Ovary (tissue), 9 donors: ENCODE data around the gene CD300LB. TPM values are rescaled to one million over a fixed set of nuclear protein-coding genes. Genes with fewer than 3 reads are reported as not detected.
A peak's percentile ranks its signal among the peaks of the same experiment; 100 is the strongest.

Experiments used
- DNase-seq, 5 donors: peaks; one replicate each; pipeline ENCODE4 v3.0.0-alpha.2; 2019 to 2020
- H3K27ac ChIP-seq, 2 donors: fragments of 200-600 bp; one replicate each; pipeline versions ENCODE4 v1.5.1 to v1.8.0; 2019 to 2022
- H3K27me3 ChIP-seq: fragments of 200-600 bp; one replicate; pipeline ENCODE4 v1.8.0; 2022
- H3K36me3 ChIP-seq: fragments of 200-600 bp; sonication (generic); one replicate; pipeline ENCODE4 v1.5.1; 2019
- H3K4me1 ChIP-seq: one replicate; pipeline ENCODE4 v1.8.1; 2013; ENCODE audit warnings: mild to moderate bottlenecking, moderate library complexity; ENCODE audit not compliant: insufficient read depth
- H3K4me3 ChIP-seq: fragments of 200-600 bp; sonication (generic); one replicate; pipeline ENCODE4 v1.5.1; 2017
- H3K9me3 ChIP-seq, 2 donors: fragments of 200-600 bp in 1 of 2; sonication (generic) in 1 of 2; one replicate each; pipeline versions ENCODE4 v1.5.1 to v1.8.1; 2013 to 2019; ENCODE audit warnings: mild to moderate bottlenecking in 1 of 2, moderate library complexity in 1 of 2
- EP300 ChIP-seq: sonication (generic); formaldehyde crosslinking; IDR thresholded peaks from one replicate; pipeline ENCODE4 v1.6.1; 2017; ENCODE audit warnings: antibody characterized with exemption
- POLR2A ChIP-seq: fragments of 450-650 bp; IDR thresholded peaks from one replicate; pipeline ENCODE4 v1.6.1; 2017; ENCODE audit warnings: antibody characterized with exemption, mild to moderate bottlenecking, moderate library complexity
- WGBS, 3 donors: extraction: QIAGEN DNeasy Blood & Tissue Kit in 1 of 3; methylation state at CpG; one replicate each; pipeline versions ENCODE4 v1.1.5 to v1.1.7; 2013 to 2017; 5-methylcytosine and 5-hydroxymethylcytosine counted together
- intact Hi-C, 4 donors: fragments of 100-400 bp; cut with DNase I; formaldehyde crosslinking; loops; one replicate each; pipeline versions ENCODE4 v1.11.0 to v1.15.1; 2022 to 2023
- polyA plus RNA-seq, 2 donors: library from polyadenylated mRNA; stranded (reverse); fragments of 200-250 nt in 1 of 2; fragments of 350-450 nt in 1 of 2; fragmentation: Illumina TruSeq in 1 of 2; extraction: RNeasy Lipid Tissue Mini Kit (QIAGEN cat#74804) in 1 of 2; gene quantifications; one replicate each; pipeline ENCODE4 v1.2.3, GENCODE V29; 2013 to 2014
- total RNA-seq, 7 donors: library from RNA; depleted of rRNA in 2 of 7; stranded (reverse); fragments of >200 nt in 2 of 7; fragmentation: NEBNext Ultra II Directional in 3 of 7; extraction: Animal tissue kit (Norgen Biotek cat#: 25700) in 3 of 7; gene quantifications; one replicate each; pipeline versions ENCODE4 v1.1.0 to v1.2.4, GENCODE V29; 2016 to 2023
- TF ChIP-seq, protein P1 (sequence below), 3 donors: fragments of 450-650 bp in 2 of 3; fragments of 200-600 bp in 1 of 3; IDR thresholded peaks; one replicate each; pipeline versions ENCODE4 v1.5.1 to v1.8.0; 2016 to 2022; ENCODE audit warnings: antibody characterized with exemption in 3 of 3, mild to moderate bottlenecking in 1 of 3
- donor health status: DM: no; HTN: no; CAD: no; lungs with moderate emphysema.
- donor health status: DM: no; HTN: no; CAD: no.
- donor health status: Bipolar disorder and iron deficiency.
- donor health status: DM: yes; HTN: yes; CAD: no.
- donor health status: DM: no; HTN: no; CAD: no.
- donor health status: DM: yes; HTN: yes; CAD: no.

CD300LB gene
- total and polyA plus RNA-seq, 9 donors = 0.11 to 0.69 (median 0.27) TPM; not detected in 2

DNA sequence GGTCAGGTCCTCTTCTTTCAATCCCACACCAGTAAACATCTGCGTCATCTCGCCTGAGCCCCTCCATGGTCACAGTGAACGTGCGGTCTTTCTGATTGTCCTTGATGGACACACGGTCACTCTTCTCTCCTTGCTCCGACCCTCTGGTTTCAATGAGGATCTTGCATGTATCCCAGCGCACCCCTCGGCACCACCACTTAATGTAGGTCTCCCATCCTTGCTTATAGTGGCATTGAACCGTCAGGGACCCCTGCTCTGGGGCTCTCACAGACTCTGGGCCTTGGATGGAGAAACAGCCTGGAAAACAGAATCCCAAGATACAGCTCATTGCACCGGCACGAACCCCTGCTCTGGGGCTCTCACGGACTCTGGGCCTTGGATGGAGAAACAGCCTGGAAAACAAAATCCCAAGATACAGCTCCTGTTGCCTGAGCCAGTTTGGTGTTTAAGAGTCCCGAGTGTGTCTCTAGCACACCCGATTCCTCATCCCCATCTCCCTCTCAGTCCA lies 5.4 kb downstream of the CD300LB start:
- Histone ChIP-seq H3K4me1 (no peaks in the 10 kb centered on the region), H3K27ac (no peak overlapping the region), H3K4me3 (no peak overlapping the region), H3K27me3 (no peaks in the 10 kb centered on the region), H3K9me3 (no peaks in the 10 kb centered on the region), H3K36me3 (no peaks in the 10 kb centered on the region)
- TF ChIP-seq EP300 (no peak), POLR2A (no peak)
- TF ChIP-seq, protein P1, sequence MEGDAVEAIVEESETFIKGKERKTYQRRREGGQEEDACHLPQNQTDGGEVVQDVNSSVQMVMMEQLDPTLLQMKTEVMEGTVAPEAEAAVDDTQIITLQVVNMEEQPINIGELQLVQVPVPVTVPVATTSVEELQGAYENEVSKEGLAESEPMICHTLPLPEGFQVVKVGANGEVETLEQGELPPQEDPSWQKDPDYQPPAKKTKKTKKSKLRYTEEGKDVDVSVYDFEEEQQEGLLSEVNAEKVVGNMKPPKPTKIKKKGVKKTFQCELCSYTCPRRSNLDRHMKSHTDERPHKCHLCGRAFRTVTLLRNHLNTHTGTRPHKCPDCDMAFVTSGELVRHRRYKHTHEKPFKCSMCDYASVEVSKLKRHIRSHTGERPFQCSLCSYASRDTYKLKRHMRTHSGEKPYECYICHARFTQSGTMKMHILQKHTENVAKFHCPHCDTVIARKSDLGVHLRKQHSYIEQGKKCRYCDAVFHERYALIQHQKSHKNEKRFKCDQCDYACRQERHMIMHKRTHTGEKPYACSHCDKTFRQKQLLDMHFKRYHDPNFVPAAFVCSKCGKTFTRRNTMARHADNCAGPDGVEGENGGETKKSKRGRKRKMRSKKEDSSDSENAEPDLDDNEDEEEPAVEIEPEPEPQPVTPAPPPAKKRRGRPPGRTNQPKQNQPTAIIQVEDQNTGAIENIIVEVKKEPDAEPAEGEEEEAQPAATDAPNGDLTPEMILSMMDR (IDR thresholded peaks at IDR 0.05) = no peak
- intact Hi-C loops = no loop called here
- 83 to 91% (median 85%) methylated on average over 14 of the region's 14 CpGs for WGBS, 3 donors
- no peak for DNase-seq

DNA sequence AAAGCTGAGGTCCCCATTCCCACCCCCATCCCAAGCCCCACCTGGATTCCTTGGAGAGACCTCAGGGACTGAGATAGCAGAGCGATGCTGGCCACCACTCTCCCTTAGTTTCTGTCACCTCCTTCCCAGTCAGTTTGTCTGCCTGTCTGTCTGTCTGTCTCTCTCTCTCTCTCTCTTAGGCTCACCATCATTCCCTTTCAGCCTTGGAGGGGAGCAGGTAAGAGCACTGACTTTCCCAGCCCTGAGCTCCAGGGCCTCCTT lies 5.9 kb downstream of the CD300LB start:
- H3K4me3 ChIP-seq = no peak overlapping the region
- WGBS, 3 donors = 73 to 100% (median 88%) methylated on average over 1 of the region's 1 CpG
- no peak overlapping the region for H3K27ac ChIP-seq
- no peak for DNase-seq
- H3K27me3 ChIP-seq = no peaks in the 10 kb centered on the region
- intact Hi-C loops = no loop called here
- TF ChIP-seq EP300 (no peak), POLR2A (no peak)
- TF ChIP-seq, protein P1 (IDR thresholded peaks at IDR 0.05) = no peak
- H3K9me3 ChIP-seq = no peaks in the 10 kb centered on the region
- H3K4me1 ChIP-seq = no peaks in the 10 kb centered on the region
- no peaks in the 10 kb centered on the region for H3K36me3 ChIP-seq

DNA sequence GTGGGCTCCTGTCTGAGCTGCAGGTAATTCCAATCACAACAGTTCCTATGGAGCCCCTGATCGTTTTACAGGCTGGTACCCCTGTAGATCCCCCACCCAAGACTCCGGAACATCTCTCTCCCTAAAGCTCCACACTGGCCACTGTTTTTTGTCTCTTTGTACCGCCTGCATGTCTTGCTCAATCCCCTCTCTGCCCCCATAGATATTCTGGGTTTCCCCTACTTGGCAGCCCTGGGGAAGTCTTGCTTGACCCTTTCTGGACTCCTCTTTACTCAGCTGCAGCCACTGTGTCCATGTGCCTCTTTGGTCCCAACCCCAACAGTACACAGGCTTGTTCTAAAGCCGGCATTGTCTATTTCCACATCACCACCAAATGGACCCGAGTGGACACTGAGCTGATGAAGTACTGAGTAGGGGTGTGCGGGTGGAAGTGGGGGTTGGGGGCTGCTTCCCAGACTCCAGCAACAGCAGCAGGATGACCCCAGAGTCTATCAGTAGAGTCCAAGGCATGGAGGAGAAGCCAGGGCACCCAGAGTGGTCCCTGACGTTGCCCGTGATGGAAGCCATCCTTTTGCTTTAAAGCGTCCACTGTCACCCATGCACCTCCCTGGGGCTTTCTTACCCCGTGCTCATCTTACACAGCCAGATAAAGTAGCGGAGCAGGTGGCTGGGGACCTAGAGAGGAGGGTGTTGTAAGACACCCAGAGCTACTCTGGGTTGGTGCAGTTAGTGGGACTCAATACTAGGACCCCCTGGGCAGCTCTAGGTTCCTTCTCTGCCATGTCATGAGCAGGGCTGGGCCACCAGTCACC lies 6.4 kb downstream of the CD300LB start:
- 76 to 85% (median 77%) methylated on average over 11 of the region's 11 CpGs for WGBS, 3 donors
- no peaks in the 10 kb centered on the region for H3K4me1 ChIP-seq
- intact Hi-C loops = no loop called here
- H3K4me3 ChIP-seq = no peak overlapping the region
- no peak overlapping the region for H3K27ac ChIP-seq
- peak in 1 of 5 donors; percentile 3 for DNase-seq
- H3K36me3 ChIP-seq = no peaks in the 10 kb centered on the region
- no peaks in the 10 kb centered on the region for H3K9me3 ChIP-seq
- no peaks in the 10 kb centered on the region for H3K27me3 ChIP-seq
- no peak for TF ChIP-seq EP300
- TF ChIP-seq, protein P1 (IDR thresholded peaks at IDR 0.05) = no peak
- no peak for TF ChIP-seq POLR2A

DNA sequence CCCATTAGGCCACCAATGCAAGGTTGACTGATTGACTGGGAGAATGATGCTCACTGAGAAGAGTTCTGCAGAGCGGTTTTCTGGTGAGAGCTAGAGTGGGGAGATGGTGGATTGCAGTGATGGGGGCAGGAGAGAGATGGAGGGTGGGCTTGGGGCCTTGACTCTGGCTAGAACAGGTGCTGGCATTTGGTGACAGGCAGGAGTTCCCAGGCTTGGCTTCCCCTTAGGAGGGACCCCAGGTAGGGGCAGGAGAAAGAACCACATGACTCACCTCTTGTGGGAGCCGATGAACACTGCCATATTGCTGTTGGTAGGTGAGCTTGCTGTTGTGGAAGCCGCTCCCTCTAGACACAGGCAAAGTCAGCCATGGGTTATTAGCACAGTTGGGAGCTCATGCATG lies 8.0 kb downstream of the CD300LB start:
- WGBS, 3 donors = 80 to 89% (median 88%) methylated on average over 3 of the region's 3 CpGs
- no peaks in the 10 kb centered on the region for H3K9me3 ChIP-seq
- no peaks in the 10 kb centered on the region for H3K36me3 ChIP-seq
- H3K4me1 ChIP-seq = no peaks in the 10 kb centered on the region
- no peak for TF ChIP-seq EP300
- no peak for TF ChIP-seq POLR2A
- TF ChIP-seq, protein P1 (IDR thresholded peaks at IDR 0.05) = no peak
- no peak overlapping the region for H3K27ac ChIP-seq
- no peak for DNase-seq
- intact Hi-C loops = no loop called here
- no peaks in the 10 kb centered on the region for H3K27me3 ChIP-seq
- no peak overlapping the region for H3K4me3 ChIP-seq
